GM12864 (cell line): ENCODE data around the gene PRLHR.

Source experiments
- DNase-seq: peaks from one replicate; pipeline ENCODE4 v3.0.0-alpha.2; 2011; ENCODE audit warnings: low read depth
- H3K4me3 ChIP-seq: 2 replicates; pipeline ENCODE4 v1.5.1; 2011; ENCODE audit warnings: mild to moderate bottlenecking, low read depth, low read length, control low read depth
- CTCF ChIP-seq: IDR thresholded peaks from 2 replicates; pipeline ENCODE4 v1.5.1; 2011; ENCODE audit warnings: low read depth, mild to moderate bottlenecking, moderate library complexity, low read length, control low read depth, inconsistent platforms; ENCODE audit errors: missing control alignments

The PRLHR gene

DNA sequence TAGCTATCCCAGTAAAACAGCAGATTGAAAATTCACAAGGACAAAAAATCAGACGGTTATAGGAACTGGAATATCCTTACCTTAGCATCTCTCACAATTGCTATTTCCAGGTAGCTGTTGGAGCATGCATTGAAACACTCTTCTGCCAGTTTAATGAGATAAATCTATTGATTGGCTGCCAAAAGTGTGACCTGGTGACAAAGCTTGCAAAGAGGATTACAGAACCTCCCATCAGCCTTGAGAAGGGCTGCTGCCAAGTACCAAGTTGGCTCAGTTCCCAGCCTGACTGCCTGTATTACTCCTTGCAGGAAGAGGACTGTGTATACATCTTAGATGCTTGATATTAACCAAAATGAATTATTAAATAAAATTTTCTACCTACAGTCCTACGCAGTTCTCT is 5.1 kb downstream of the PRLHR start:
- TF ChIP-seq CTCF = no peak
- no peak for DNase-seq
- no peak overlapping the region for H3K4me3 ChIP-seq

DNA sequence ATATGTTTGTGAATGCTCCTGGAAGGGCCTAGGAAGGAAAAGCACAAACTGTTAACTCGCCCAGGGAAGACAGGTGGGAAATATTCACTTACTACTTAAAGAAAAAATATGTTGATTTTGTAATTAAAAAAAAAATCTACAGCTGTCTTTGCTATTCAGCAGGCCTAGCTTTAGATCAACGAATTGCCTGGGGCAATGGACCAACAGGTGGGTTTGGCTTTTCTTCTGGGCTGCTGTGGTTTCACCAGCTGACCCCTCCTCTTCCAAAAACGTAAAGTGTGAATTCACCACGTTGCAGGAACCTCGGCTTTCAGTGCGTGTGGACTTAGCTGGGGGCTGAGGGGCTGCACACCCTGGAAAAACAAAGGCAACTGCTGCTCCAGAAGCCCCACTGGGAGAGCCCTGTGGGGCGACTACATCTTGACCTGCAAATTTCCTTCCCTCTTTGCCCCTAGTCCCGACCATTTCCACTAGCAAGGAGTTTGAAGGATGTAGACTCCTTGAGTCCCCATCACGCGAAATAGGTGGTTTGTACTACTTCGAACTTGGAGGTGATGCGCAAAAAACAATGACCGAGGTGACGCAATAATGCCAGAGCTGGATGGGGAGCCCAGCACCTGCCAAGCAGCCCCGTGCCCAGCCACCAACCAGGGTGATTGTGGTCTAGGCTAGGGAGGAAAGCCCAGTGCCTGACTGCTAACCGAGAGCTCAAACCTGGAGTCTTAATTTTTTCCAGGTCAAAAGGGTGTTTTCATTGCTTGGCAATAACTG is 7.4 kb downstream of the PRLHR start:
- DNase-seq = no peak
- no peak for TF ChIP-seq CTCF
- no peak overlapping the region for H3K4me3 ChIP-seq

- no peak overlapping the region for H3K4me3 ChIP-seq
- no peak for DNase-seq
- no peak for TF ChIP-seq CTCF
Measured at GRCh38 chr10:118586911-118587310, 8.5 kb downstream of the PRLHR start.

GRCh38 chr10:118585794-118586193 is 9.7 kb downstream of the PRLHR start:
- DNase-seq = no peak

GRCh38 chr10:118585234-118585633 is 10.2 kb downstream of the PRLHR start:
- DNase-seq = no peak
- no peak overlapping the region for H3K4me3 ChIP-seq
- no peak for TF ChIP-seq CTCF

More at GRCh38 chr10:118585794-118586193, 9.7 kb downstream of the PRLHR start:
- H3K4me3 ChIP-seq = no peak overlapping the region
- TF ChIP-seq CTCF = no peak

DNA sequence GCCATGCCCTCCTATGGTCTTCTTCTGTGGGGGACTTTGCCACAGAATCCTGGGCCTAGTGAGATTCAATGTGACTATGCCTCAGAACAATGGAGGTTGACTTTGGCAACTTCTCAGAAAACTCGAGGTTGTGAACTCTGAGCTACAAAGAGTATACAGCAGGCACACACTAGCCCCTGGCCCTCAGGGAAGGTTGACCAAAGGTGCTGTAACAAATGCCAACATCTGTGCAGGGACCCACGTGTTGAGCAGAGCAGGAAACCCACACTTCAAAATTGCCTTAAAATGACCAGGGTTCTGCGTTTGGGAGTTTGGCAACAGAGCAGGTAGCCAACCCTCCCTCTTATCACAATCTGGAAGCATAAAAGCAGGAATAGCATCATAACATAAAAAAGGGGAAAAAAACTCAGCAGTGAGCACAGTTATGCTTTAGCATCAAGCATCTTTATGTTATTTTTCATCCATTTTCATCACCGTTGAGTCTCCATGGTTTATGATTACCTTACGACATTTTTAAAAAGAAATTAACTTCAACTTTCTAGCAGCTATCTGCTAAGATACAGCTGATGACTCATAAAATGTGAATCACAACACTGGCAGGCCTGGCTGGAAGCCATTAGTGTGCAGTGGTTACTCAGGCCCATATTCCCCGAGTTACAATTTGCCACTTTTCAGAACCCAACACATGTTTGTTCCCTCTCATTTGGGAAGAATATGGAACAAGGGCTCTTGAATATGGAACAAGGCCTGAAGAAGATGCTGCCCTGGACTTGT is 11.1 kb downstream of the PRLHR start:
- DNase-seq = no peak
- TF ChIP-seq CTCF = no peak
- H3K4me3 ChIP-seq = no peak overlapping the region
